HG03196 (cell line): Measurements from ENCODE around the gene FGF21.
A peak's percentile ranks its signal among the peaks of the same experiment; 100 is the strongest.
"Not testable (repeated sequence)": the region's sequence is repeated elsewhere in the genome, so short reads cannot be mapped to it uniquely, and the experiment has no call there.

Source experiments
- ATAC-seq: cut with Tn5 transposase; IDR thresholded peaks from one replicate; pipeline ENCODE4 v1.9.1; 2021; ENCODE audit not compliant: unreplicated experiment

The FGF21 gene

GRCh38 chr19:48755084-48755641, at the start of gene FGF21:
FGF21 (plus strand) TSS chr19:48755524; CDS start chr19:48756237, 713 bp downstream.
- ATAC-seq = no peak

GRCh38 chr19:48708471-48708870, 46.9 kb upstream of the FGF21 start:
- ATAC-seq = no peak

- ATAC-seq = no peak
These were observed 44.1 kb upstream of the FGF21 start for GRCh38 chr19:48711106-48711662.

- ATAC-seq = no peak
These were observed 42.1 kb upstream of the FGF21 start for GRCh38 chr19:48713041-48713863.

- ATAC-seq = peak; percentile 87
These were observed 41.2 kb upstream of the FGF21 start for GRCh38 chr19:48713864-48714755.

GRCh38 chr19:48714759-48715675, 40.3 kb upstream of the FGF21 start:
- ATAC-seq = no peak

GRCh38 chr19:48715681-48716171, 39.6 kb upstream of the FGF21 start:
- no peak for ATAC-seq

- no peak for ATAC-seq
These were observed 38.6 kb upstream of the FGF21 start for GRCh38 chr19:48716562-48717291.

GRCh38 chr19:48718106-48718505, 37.2 kb upstream of the FGF21 start:
- ATAC-seq = not testable (repeated sequence)

GRCh38 chr19:48718711-48719231, 36.6 kb upstream of the FGF21 start:
- ATAC-seq = no peak

- no peak for ATAC-seq
These were observed 35.8 kb upstream of the FGF21 start, which contains the start of gene MAMSTR for GRCh38 chr19:48719263-48720171. MAMSTR (minus strand) TSS chr19:48719725; CDS start chr19:48719031, 694 bp downstream.

GRCh38 chr19:48720251-48720612, 35.1 kb upstream of the FGF21 start:
- ATAC-seq = no peak

GRCh38 chr19:48720613-48721296, 34.6 kb upstream of the FGF21 start:
- peak; percentile 68 for ATAC-seq

GRCh38 chr19:48722196-48722708, 33.1 kb upstream of the FGF21 start:
- ATAC-seq = no peak

GRCh38 chr19:48724796-48725753, 30.2 kb upstream of the FGF21 start:
- no peak for ATAC-seq

- ATAC-seq = no peak
These were observed 28.8 kb upstream of the FGF21 start for GRCh38 chr19:48726556-48726955.
